Trophoblast cell (in vitro differentiated cells and primary cell): ENCODE results near the gene HDAC9.

ENCODE experiments used
- DNase-seq, 2 donors: peaks; one replicate each; pipeline ENCODE4 v3.0.0-alpha.2; 2016
- H2AFZ ChIP-seq: 2 replicates; pipeline ENCODE4 v1.6.1; 2013; ENCODE audit warnings: low read length, moderate library complexity, mild to moderate bottlenecking; ENCODE audit not compliant: insufficient read depth, poor library complexity
- H2AK5ac ChIP-seq: 2 replicates; pipeline ENCODE4 v1.6.1; 2013; ENCODE audit warnings: mild to moderate bottlenecking, low read length
- H2BK120ac ChIP-seq: 2 replicates; pipeline ENCODE4 v1.6.1; 2013; ENCODE audit warnings: low read length, mild to moderate bottlenecking, moderate library complexity; ENCODE audit not compliant: insufficient read depth, poor library complexity
- H2BK12ac ChIP-seq: 2 replicates; pipeline ENCODE4 v1.6.1; 2013; ENCODE audit warnings: mild to moderate bottlenecking, low read length, moderate library complexity
- H2BK5ac ChIP-seq: 2 replicates; pipeline ENCODE4 v1.6.1; 2013; ENCODE audit warnings: low read length, low read depth, moderate library complexity, mild to moderate bottlenecking; ENCODE audit not compliant: poor library complexity
- H3K14ac ChIP-seq: 2 replicates; pipeline ENCODE4 v1.6.1; 2013; ENCODE audit warnings: mild to moderate bottlenecking, low read length
- H3K18ac ChIP-seq: 2 replicates; pipeline ENCODE4 v1.6.1; 2013; ENCODE audit warnings: mild to moderate bottlenecking, low read length
- H3K23ac ChIP-seq: 2 replicates; pipeline ENCODE4 v1.6.1; 2013; ENCODE audit warnings: low read length
- H3K27ac ChIP-seq: 2 replicates; pipeline ENCODE4 v1.5.1; 2013; ENCODE audit warnings: low read depth, mild to moderate bottlenecking, inconsistent platforms, low read length, moderate library complexity
- H3K27me3 ChIP-seq: 2 replicates; pipeline ENCODE4 v1.6.1; 2013; ENCODE audit warnings: inconsistent platforms, mild to moderate bottlenecking, low read length, moderate library complexity; ENCODE audit not compliant: insufficient read depth
- H3K36me3 ChIP-seq, 2 experiments: 1 replicate in 1 of 2; 2 replicates in 1 of 2; pipeline ENCODE4 v1.6.1; 2013; ENCODE audit warnings: low read length in 2 of 2, mild to moderate bottlenecking in 2 of 2, moderate library complexity in 1 of 2; ENCODE audit not compliant: insufficient read depth in 2 of 2, control insufficient read depth in 1 of 2
- H3K4ac ChIP-seq: 2 replicates; pipeline ENCODE4 v1.6.1; 2013; ENCODE audit warnings: low read depth, mild to moderate bottlenecking, low read length, moderate library complexity
- H3K4me1 ChIP-seq, 2 experiments: 1 replicate in 1 of 2; 2 replicates in 1 of 2; pipeline ENCODE4 v1.6.1; 2013; ENCODE audit warnings: low read length in 2 of 2, mild to moderate bottlenecking in 2 of 2, moderate library complexity in 1 of 2; ENCODE audit not compliant: insufficient read depth in 2 of 2, control insufficient read depth in 1 of 2
- H3K4me2 ChIP-seq: 2 replicates; pipeline ENCODE4 v1.6.1; 2013; ENCODE audit warnings: inconsistent platforms, mild to moderate bottlenecking, low read length, moderate library complexity
- H3K4me3 ChIP-seq: 2 replicates; pipeline ENCODE4 v1.5.1; 2013; ENCODE audit warnings: mild to moderate bottlenecking, low read depth, low read length, inconsistent platforms
- H3K79me1 ChIP-seq: one replicate; pipeline ENCODE4 v1.6.1; 2013; ENCODE audit warnings: low read length
- H3K79me2 ChIP-seq: 2 replicates; pipeline ENCODE4 v1.6.1; 2013; ENCODE audit warnings: low read length, mild to moderate bottlenecking; ENCODE audit not compliant: control insufficient read depth, insufficient read depth, poor library complexity
- H3K9ac ChIP-seq: 2 replicates; pipeline ENCODE4 v1.6.1; 2013; ENCODE audit warnings: mild to moderate bottlenecking, low read length
- H3K9me3 ChIP-seq: 2 replicates; pipeline ENCODE4 v1.6.1; 2013; ENCODE audit warnings: low read depth, mild to moderate bottlenecking, control low read depth, inconsistent platforms, low read length; ENCODE audit not compliant: insufficient read depth
- H4K12ac ChIP-seq: 2 replicates; pipeline ENCODE4 v1.6.1; 2013; ENCODE audit warnings: low read depth, mild to moderate bottlenecking, low read length, moderate library complexity
- H4K8ac ChIP-seq: 2 replicates; pipeline ENCODE4 v1.6.1; 2013; ENCODE audit warnings: low read depth, mild to moderate bottlenecking, low read length, moderate library complexity
- H4K91ac ChIP-seq: one replicate; pipeline ENCODE4 v1.6.1; 2013; ENCODE audit warnings: low read depth, mild to moderate bottlenecking, low read length, moderate library complexity
- WGBS: extraction: QIAGEN DNeasy Blood & Tissue Kit; methylation state at CpG from one replicate; pipeline ENCODE4 v1.1.7; 2013; ENCODE audit warnings: missing lambda C conversion rate; ENCODE audit not compliant: insufficient read length, insufficient coverage; ENCODE audit errors: extremely low coverage; 5-methylcytosine and 5-hydroxymethylcytosine counted together

The HDAC9 gene

GRCh38 chr7:18703685-18704084 is 208.1 kb downstream of the HDAC9 start:
- H4K91ac ChIP-seq: no peak overlapping the region
- H3K4me1 ChIP-seq: no peaks in the 10 kb centered on the region
- no peak overlapping the region for H2AFZ ChIP-seq
- no peak overlapping the region for H3K23ac ChIP-seq
- no peak overlapping the region for H2BK120ac ChIP-seq
- H3K9ac ChIP-seq: no peak overlapping the region
- no peaks in the 10 kb centered on the region for H3K9me3 ChIP-seq
- H3K4ac ChIP-seq: no peak overlapping the region
- H2BK5ac ChIP-seq: no peak overlapping the region
- H3K27ac ChIP-seq: no peak overlapping the region
- no peak overlapping the region for H3K14ac ChIP-seq
- no peaks in the 10 kb centered on the region for H3K79me1 ChIP-seq
- H3K18ac ChIP-seq: no peak overlapping the region
- H3K36me3 ChIP-seq: no peaks in the 10 kb centered on the region
- H3K4me3 ChIP-seq: no peak overlapping the region
- no peak overlapping the region for H2AK5ac ChIP-seq
- H3K4me2 ChIP-seq: no peak overlapping the region
- H4K12ac ChIP-seq: no peak overlapping the region
- no peaks in the 10 kb centered on the region for H3K27me3 ChIP-seq
- H2BK12ac ChIP-seq: no peak overlapping the region
- H3K79me2 ChIP-seq: no peaks in the 10 kb centered on the region
- DNase-seq: no peak
- no peak overlapping the region for H4K8ac ChIP-seq

- no peak overlapping the region for H4K12ac ChIP-seq
- H3K79me1 ChIP-seq: no peaks in the 10 kb centered on the region
- no peak overlapping the region for H3K9ac ChIP-seq
- no peak overlapping the region for H4K91ac ChIP-seq
- no CpG with 5 or more reads among the region's 3 CpGs for WGBS
- H3K27me3 ChIP-seq: no peaks in the 10 kb centered on the region
- no peak overlapping the region for H2AFZ ChIP-seq
- no peak overlapping the region for H3K27ac ChIP-seq
- no peak overlapping the region for H3K4me2 ChIP-seq
- no peak overlapping the region for H3K23ac ChIP-seq
- no peaks in the 10 kb centered on the region for H3K4me1 ChIP-seq
- H3K4me3 ChIP-seq: no peak overlapping the region
- H3K4ac ChIP-seq: no peak overlapping the region
- no peak overlapping the region for H2AK5ac ChIP-seq
- no peaks in the 10 kb centered on the region for H3K36me3 ChIP-seq
- no peak for DNase-seq
- H3K14ac ChIP-seq: no peak overlapping the region
- no peak overlapping the region for H3K18ac ChIP-seq
- no peak overlapping the region for H2BK12ac ChIP-seq
- H2BK5ac ChIP-seq: no peak overlapping the region
- H2BK120ac ChIP-seq: no peak overlapping the region
- no peaks in the 10 kb centered on the region for H3K79me2 ChIP-seq
- H4K8ac ChIP-seq: no peak overlapping the region
- no peaks in the 10 kb centered on the region for H3K9me3 ChIP-seq
These were observed 211.1 kb downstream of the HDAC9 start for GRCh38 chr7:18706670-18707069.

- Histone ChIP-seq H2BK5ac (no peak overlapping the region), H3K9ac (no peak overlapping the region), H2AK5ac (no peak overlapping the region), H4K12ac (no peak overlapping the region), H3K18ac (no peak overlapping the region), H3K36me3 (no peaks in the 10 kb centered on the region), H3K79me1 (no peaks in the 10 kb centered on the region), H3K27me3 (no peaks in the 10 kb centered on the region), H3K23ac (no peak overlapping the region), H3K4me3 (no peak overlapping the region), H3K4me1 (no peaks in the 10 kb centered on the region), H3K4ac (no peak overlapping the region), H3K27ac (no peak overlapping the region), H3K14ac (no peak overlapping the region), H3K79me2 (no peaks in the 10 kb centered on the region), H2BK120ac (no peak overlapping the region), H2AFZ (no peak overlapping the region), H3K9me3 (no peaks in the 10 kb centered on the region), H4K8ac (no peak overlapping the region), H2BK12ac (no peak overlapping the region), H3K4me2 (no peak overlapping the region), H4K91ac (no peak overlapping the region)
- DNase-seq: no peak
- no CpG with 5 or more reads among the region's 1 CpG for WGBS
These were observed 212.7 kb downstream of the HDAC9 start for GRCh38 chr7:18708204-18708603.

GRCh38 chr7:18715988-18716387 is 220.4 kb downstream of the HDAC9 start:
- Histone ChIP-seq H3K27me3 (no peaks in the 10 kb centered on the region), H2BK12ac (no peak overlapping the region), H3K4me2 (no peak overlapping the region), H3K9ac (no peak overlapping the region), H4K8ac (no peak overlapping the region), H4K12ac (no peak overlapping the region), H4K91ac (no peak overlapping the region), H2AFZ (no peak overlapping the region), H3K18ac (no peak overlapping the region), H3K4me3 (no peak overlapping the region), H2BK5ac (no peak overlapping the region), H2AK5ac (no peak overlapping the region), H3K23ac (no peak overlapping the region), H3K79me2 (no peaks in the 10 kb centered on the region), H3K4ac (no peak overlapping the region), H3K27ac (no peak overlapping the region), H3K4me1 (no peaks in the 10 kb centered on the region), H3K14ac (no peak overlapping the region), H3K36me3 (no peaks in the 10 kb centered on the region), H3K9me3 (no peaks in the 10 kb centered on the region), H3K79me1 (no peaks in the 10 kb centered on the region), H2BK120ac (no peak overlapping the region)
- no peak for DNase-seq
- no CpG with 5 or more reads among the region's 2 CpGs for WGBS
